Keratinocyte (primary cell): ENCODE data around the gene C10orf71.

Experiments
- CTCF ChIP-seq, 3 experiments: IDR thresholded peaks in 1 of 3; conservative IDR thresholded peaks in 1 of 3; optimal IDR thresholded peaks in 1 of 3; 2 replicates in 2 of 3; 3 replicates in 1 of 3; pipeline versions ENCODE3 to v1.5.1; 2011; ENCODE audit warnings: low read length in 3 of 3, mild to moderate bottlenecking in 3 of 3, moderate library complexity in 2 of 3, control low read depth in 1 of 3, inconsistent platforms in 1 of 3; ENCODE audit not compliant: insufficient read depth in 2 of 3; ENCODE audit errors: extremely low read depth in 1 of 3
- EZH2 ChIP-seq: IDR thresholded peaks from one replicate; pipeline ENCODE4 v1.6.1; 2012; ENCODE audit warnings: inconsistent platforms, mild to moderate bottlenecking, low read length, moderate library complexity

- TF ChIP-seq CTCF (optimal IDR thresholded peaks at IDR 0.05 in 1 of 3, IDR thresholded peaks at IDR 0.05 in 1 of 3, conservative IDR thresholded peaks at IDR 0.05 in 1 of 3; ENCODE audit: extremely low read depth in 1 of 3, insufficient read depth in 2 of 3, low read length in 3 of 3) = no peak
- TF ChIP-seq EZH2 = no peak
Measured at GRCh38 chr10:49280001-49280408, 19.0 kb upstream of the C10orf71 start.
